Activated CD8-positive, alpha-beta memory T cell treated with anti-CD3 and anti-CD28 coated beads, Interleukin-2, amount 50 U/mL, for 48 hours (primary cell): Measurements from ENCODE around the gene STOM.

ENCODE experiments used
- DNase-seq: peaks from one replicate; pipeline ENCODE4 v3.0.0-alpha.2; 2020

Gene STOM

DNA sequence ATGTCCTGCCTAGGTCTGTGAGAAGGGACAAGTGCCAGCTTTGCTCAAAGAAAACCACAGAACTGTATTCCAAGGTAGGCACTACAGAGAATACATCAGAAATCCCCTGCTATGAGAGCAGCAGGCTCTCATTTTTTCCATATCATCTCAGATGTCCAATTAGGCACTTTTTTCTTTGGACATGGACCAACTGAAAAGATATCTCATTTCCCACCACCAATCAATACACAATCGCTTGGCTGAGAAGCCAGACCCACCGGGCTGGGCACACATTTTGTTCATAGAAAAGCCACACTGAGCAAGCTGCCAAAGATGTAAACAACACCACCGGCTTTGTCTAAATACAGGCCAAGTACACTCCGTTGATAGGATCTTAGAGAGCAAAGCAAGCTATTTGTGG is 25.9 kb downstream of the STOM start:
- no peak for DNase-seq

DNA sequence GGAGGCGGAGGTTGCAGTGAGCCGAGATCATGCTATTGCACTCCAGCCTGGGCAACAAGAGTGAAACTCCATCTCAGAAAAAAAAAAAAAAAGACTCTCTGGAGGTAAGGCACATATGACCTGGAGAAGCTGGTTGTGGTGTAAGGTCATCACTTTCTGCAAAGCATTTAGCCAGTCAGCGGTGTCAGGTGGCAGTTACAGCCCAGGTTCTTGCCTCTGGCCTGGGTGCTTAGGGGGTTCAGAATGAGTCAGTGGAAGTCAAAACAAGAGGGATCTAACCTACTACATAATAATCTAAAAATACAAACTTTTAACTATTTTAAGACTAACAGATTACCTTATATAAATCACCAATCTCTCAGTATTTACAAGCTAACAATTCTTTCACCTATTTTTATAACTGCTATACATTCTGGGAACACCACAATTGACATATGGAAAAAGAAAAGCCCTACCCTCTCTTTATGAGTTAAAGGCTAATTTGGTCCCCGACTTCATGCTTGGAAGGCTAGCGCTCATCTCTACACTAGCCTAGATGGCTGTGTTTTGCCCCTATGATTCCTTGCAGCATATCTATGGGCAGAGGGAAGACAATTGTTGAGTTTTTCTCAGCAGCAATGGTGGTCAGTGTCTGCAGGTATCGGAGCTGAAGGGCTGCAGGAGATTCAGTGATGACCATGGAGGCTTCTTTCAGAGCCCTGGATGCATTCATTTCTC is 29.2 kb downstream of the STOM start:
- DNase-seq: no peak

DNA sequence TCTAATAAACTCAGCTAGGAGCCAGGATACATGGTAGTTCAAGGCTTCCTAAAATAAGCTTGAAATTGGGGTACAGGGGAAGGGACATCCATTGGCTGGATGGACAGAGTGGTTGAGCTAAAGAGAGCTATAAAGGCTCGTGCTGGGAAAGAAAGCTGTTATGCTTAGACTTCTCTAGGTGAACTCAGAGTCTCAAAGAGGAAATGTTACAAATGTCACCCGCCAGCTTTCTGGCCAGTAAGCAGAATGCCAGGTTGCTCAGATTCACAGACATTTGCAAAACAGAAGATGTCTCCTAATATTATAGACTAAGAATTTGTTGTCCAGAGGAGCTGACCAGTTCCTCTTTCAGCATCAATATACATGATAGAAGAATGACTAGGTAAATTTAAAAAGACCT is 30.6 kb downstream of the STOM start:
- DNase-seq: no peak

DNA sequence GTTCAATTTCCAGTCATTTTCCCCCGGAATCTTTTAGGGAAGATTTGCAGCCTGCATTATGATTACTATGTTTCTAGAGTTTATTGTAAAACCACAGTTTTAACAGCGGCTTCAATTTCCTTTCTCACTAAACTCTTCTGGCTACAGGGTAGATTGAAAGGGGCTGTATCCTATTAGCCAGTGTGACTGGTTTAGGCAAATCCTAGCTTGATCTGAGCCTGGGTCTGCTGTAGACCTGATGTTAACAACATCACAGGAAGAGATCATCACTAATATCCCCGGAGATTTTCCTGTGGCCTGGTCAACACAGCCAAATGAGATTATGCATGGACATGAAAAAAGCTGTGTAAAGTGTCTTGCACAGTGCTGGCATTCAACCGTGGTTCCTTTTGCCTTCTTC is 33.4 kb downstream of the STOM start:
- DNase-seq: no peak

DNA sequence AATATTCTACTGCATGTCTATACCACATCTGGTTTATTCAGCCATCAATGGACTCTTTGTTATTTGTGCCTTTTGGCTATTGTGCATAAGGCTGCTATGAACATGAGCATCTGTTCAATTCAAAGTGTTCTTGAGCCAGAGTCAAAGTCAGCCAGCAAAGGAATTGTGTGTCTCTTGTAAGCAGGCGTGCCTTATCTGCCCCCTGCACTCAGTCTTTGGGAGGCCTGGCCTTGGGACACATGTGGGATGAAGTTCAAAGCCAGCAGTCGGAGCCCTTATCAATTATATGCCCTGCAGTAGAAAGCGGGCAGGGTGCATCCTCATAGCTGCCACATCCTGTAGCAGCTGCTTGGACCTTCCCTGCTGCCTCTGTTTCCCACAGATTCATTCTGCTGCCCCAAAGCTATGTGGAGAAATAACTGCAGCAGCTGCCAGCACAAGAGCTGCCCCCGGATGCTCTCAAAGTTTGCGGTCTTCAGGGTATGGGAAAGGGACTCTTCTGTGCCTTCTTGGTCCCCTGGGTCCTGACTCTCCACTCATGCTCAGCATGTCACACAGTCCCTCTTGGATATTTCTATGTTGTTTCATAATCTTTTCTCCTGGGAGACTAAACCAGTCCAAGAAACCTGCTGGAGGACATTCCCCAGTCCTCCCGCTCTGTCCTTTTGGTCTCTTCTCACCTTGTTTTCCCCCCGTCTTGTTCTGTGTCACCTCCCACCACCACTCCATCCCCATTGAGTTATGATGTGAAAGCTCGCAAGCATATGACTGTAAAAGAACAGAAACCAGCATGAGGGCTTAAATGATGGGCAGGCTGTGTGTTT is 35.9 kb downstream of the STOM start:
- no peak for DNase-seq

DNA sequence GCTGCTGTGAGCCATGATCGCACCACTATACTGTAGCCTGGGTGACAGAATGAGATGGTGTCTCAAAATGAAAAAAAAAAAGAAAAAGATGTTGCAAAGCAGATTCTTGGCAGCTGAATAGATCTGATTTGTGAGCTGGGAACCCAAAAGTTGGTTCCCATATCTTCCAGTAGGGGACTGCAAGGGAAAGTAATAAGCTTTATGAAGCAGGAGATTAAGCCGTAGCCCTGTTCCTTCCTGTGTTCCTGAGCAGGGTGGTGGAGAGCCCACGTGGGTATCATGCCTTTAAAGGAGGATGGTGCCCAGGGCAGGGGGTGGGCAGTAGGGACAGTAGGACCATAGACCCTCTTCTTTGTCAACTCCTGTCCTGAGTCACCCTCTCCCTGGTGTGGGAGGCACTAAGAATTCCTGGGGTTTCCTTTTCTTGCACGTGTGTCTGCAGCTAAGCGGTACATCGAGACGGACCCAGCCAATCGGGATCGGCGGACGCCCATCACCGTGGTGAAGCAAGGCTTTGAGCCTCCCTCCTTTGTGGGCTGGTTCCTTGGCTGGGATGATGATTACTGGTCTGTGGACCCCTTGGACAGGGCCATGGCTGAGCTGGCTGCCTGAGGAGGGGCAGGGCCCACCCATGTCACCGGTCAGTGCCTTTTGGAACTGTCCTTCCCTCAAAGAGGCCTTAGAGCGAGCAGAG is 37.9 kb downstream of the STOM start:
- no peak for DNase-seq

DNA sequence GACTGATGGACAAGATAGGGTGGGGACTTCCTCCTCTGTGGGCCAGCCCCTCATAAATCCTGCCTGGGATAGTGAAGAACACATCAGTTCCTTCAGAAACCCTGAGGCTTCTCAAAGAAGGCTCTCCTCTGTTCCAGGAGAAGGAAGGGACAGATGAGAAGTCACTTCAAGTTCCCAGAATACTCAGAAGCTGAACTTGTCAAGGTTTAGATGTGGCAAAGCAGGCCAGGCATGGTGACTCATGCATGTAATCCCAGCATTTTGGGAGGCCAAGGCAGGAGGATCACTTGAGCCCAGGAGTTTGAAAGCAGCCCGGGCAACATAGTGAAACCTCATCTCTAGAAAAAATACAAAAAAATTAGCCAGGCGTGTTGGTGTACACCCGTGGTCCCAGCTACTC is 38.5 kb downstream of the STOM start:
- DNase-seq: no peak

DNA sequence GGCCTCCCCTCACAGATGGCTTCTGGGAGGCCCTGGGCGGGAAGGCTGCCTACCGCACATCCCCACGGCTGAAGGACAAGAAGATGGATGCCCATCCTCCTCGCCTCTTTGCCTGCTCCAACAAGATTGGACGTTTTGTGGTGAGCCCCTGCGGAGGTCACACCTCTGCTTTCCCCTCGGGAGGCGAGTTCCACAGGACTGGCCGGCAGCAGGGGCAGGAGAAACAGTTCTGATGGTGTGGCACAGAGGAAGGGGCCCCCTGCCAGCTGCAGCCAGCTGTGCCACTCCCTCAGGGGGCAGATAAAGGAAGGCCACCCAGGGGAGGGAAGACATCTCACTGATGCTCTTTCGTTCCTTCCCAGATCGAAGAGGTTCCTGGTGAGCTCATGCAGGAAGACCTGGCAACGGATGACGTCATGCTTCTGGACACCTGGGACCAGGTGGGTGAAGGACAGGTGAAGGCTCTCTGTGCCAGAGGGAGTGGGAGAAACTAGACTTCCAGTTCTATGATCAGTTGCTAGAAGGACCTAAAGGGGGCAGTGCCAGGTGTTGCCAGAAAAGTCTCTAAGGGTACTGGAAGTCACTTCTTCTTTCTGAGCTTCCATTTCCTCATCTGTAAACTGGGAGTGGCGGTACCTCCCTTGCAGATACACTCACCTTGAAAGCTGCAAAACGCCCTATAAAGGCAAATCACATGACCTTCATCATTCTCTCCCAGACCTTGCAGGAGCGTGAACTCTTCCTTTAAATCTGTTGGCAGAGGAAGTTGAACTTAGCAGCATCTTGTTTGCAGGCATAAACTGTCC is 41.0 kb downstream of the STOM start:
- no peak for DNase-seq

DNA sequence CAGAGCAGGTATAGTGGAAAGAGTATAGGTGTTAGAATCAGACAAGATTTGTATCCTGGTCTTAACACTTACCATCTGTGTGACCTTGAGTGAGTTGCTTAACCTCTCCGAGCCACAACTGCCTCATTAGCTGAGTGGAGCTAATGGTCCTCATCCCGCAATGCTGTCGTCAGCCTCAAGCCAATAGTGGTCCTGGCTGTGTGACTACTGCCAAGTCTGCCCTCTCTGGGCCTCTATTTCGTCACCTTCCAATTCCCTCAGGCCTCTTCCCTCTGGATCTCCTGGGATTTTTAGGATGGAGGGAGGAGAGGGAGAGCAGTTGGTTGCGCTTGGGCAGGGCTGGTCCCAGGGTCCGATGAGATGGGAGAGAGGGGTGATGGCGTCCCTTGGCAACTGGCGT is 41.6 kb downstream of the STOM start:
- no peak for DNase-seq

DNA sequence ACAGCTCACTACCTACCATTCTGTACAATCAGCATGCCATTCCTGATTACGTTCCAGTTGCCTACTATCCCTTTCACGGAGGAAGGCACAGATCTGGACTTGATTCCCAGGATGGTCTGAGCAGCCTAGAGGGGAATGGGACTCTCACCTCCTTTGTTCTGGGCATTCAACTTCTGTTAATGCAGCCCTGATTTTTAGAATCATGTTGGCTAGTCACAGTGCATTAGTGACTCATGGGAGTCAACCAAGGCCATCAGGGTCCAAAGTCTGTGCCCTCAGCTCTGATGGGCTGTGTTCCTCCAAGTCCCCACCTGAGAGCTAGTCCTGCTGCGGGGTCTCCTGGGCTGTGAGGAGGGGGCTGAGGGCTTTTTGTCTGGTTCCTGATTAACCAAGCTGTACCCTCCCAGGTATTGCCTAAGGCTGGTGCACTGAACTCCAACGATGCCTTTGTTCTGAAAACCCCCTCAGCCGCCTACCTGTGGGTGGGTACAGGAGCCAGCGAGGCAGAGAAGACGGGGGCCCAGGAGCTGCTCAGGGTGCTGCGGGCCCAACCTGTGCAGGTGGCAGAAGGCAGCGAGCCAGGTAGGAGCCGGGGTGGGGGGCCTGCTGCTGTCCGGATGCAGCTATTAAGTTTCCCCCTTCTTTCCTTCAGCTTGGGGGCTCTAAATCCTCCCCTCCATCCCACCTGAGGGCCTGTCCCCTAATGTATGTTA is 43.0 kb downstream of the STOM start:
- no peak for DNase-seq

DNA sequence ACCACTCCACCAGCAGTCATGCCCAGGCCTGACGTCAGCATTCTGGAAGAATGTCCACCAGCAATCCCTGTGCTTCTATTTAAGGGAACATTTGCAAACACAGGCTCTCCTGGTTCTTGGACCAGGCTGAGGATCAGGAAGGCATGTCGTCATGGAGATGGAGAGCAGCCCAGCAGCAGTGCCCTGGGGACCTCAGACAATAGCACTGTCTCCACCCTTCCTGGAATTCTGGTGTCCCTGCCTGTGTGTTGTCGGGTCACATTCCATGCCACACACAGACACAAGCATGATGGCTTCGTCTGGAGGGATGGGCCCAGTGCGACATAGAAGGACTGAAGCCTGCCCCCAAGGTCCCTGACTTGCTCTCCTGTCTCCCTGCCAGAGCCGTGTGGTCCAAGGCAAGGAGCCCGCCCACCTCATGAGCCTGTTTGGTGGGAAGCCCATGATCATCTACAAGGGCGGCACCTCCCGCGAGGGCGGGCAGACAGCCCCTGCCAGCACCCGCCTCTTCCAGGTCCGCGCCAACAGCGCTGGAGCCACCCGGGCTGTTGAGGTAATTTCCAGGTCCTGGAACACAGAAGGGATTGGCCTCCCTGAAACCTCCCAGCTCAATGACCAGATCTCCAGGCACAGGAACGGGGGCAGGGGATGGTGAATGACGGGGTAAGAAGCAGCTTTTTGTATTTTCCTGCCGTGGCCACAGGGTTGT is 43.8 kb downstream of the STOM start:
- DNase-seq: no peak

DNA sequence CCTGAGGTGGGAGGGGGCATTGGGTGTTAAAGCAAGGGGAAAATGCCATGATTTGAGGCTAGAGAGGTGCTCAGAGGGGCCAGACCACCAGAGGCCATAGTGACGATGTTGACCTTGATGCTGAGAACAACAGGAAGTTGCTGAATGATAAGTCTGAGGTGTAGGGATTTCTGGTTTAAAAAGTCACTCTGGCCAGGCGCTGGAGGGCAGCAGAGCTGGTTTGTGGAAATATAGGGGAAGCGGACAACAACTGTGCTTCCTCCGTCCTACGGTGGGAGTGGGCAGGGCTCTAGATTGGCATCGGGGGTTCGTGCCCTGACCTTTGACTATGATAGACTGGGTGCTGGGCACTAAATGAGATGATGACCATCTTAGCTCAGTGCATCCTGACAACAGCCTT is 44.7 kb downstream of the STOM start:
- DNase-seq: no peak

DNA sequence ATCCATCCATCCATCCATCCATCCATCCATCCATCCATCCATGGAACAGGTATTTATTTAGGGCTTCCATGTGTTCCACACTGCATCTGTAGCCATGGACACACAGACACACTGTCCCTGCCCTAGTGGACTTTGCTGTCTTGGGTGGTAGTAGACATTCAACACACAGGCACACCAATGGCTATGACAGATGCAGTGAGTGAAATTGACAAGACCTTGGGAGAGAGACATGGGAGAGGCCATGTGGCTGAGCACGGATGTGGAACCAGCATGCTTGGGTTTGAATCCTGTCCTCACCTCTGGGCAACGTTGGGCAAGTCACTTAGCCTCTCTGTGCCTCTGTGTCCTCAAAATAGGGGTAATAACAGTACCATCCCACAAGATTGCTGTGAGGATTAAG is 45.3 kb downstream of the STOM start:
- DNase-seq: no peak

DNA sequence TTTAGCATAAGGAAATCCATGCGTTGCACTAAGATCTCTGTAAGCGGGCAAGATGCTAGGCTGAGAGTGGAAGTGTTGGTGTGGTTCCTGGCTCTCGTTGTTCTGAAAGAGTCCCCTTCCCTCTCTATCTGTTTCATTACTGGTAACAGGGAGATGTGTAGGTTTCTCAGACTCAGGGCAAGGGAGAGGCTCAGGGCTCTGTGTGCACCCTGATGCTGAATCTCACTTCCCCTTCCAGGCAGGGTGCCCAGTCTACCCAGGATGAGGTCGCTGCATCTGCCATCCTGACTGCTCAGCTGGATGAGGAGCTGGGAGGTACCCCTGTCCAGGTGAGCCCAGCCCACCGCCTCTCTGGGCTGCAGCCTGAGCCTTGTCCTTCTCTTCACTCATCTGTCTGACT is 45.7 kb downstream of the STOM start:
- DNase-seq: no peak

DNA sequence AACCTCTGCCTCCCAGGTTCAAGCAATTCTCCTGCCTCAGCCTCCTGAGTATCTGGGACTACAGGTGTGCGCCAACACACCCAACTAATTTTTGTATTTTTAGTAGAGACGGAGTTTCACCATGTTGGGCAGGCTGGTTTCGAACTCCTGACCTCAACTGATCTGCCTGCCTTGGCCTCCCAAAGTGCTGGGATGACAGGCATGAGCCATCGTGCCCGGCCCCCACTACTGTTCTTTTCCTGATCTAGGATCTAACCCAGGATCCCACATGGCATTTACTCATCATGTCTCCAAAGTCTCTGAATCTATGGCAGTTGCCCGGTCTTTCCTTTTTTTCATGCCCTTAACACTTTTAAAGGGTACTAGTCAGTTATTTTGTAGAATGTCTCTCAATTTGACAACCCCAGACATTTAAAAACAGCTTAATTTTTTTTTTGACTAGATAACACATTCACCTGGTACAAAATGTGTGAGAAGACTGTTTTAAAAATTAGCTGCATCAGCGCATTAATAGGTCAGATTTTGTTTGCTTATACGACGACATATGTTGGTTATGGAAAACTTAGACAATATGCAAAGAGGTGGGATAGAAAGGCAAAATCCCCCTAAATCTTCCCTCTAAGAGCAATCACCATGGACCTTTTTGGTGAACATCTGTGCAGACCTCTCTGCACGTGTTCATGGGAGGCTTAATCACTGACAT is 46.5 kb downstream of the STOM start:
- no peak for DNase-seq

DNA sequence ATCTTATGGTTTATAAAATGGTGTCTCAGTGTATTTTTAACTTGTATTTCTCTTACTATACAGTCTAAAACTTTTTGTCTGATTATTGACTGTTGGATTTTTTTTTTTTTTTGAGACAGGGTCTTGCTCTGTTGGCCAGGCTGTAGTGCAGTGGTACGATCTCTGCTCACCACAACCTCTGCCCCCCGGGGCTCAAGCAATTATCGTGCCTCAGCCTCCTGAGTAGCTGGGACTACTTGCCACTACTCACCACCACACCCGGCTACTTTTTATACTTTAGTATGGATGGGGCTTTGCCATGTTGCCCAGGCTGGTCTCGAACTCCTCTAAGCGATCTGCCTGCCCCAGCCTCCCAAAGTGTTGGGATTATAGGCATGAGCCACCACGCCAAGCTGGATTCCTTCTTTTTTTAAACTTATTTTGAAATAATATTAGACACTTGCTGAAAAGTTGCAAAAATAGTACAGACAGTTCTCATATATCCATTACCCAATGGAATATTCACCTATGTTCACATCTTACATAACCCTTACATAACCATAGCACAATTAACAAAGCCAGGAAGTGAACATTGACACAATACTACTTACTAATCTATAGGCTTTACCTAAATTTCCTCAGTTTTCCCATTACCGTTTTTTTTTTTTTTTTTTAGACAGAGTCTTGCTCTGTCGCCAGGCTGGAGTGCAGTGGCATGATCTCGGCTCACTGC is 47.2 kb downstream of the STOM start:
- DNase-seq: no peak

DNA sequence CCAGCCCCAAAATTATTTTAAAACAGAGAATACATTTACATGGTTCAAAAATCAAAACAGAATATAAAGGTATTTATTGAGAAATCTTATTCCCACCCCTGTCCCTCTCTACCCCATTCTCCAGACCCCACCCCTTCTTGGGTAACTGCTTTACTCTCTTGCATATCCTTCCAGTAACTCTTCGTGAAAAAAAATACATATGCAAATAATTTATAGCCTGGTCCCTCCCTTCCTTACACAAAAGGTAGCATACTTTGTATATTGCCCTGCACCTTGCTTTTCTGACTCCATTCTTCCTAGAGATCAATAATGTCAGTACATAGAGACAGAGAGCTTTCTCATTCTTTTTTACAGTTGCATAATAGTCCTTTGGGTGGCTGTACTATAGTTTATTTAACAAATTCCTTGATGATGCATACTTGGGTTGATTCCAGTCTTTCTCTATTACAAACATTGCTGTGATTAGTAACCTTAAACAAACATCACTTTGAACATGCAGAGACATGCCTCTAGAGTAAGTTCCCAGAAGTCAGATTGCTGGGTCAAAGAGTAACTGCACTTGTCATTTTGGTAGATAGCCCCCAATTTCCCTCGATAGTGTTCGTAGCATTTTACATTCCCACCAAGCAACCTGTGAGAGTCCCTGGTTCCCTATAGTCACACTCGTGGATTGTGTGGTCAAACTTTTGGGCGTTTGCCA is 47.9 kb downstream of the STOM start:
- no peak for DNase-seq

DNA sequence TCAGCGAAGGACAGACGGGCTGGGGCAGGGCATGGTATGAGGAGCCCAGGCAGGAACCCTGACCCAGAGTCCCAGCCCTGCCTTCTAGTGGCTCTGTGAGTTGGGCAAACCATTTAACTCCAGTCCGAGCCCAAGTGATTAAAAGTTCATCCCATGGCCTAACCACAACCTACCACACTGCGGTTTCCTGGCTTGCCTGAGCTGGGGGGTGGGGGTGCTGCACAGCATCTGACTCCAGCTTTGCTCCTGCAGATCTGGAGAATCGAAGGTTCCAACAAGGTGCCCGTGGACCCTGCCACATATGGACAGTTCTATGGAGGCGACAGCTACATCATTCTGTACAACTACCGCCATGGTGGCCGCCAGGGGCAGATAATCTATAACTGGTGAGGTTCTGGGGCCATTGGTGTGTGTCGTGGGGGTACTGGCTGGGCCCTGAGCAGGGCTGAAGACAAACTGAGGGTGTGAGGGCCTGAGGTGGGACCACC is 49.0 kb downstream of the STOM start:
- DNase-seq: no peak

DNA sequence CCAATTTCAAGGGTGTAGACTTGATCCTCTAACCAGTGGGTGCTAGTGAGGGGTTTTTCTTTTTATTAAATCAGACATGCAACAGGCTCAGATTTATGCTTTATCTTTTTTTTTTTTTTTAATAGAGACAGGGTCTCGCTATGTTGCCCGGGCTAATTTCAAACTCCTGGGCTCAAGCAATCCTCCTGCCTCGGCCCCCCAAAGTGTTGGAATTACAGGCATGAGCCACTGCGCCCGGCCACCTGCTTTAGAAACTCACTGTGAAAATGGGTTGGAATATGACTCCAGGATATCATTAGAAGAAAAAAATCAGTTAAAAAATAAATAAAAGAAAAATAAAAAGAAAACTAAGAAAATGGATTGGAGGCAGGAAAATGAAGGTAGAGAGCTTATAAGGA is 50.7 kb downstream of the STOM start:
- no peak for DNase-seq
